EL (cell line): ENCODE data around the gene ZNF254.
A peak's percentile ranks its signal among the peaks of the same experiment; 100 is the strongest.
"Not testable (repeated sequence)": the region's sequence is repeated elsewhere in the genome, so short reads cannot be mapped to it uniquely, and the experiment has no call there.

Experiments
- DNase-seq: peaks from one replicate; pipeline ENCODE4 v3.0.0-alpha.2; 2016

The ZNF254 gene

DNA sequence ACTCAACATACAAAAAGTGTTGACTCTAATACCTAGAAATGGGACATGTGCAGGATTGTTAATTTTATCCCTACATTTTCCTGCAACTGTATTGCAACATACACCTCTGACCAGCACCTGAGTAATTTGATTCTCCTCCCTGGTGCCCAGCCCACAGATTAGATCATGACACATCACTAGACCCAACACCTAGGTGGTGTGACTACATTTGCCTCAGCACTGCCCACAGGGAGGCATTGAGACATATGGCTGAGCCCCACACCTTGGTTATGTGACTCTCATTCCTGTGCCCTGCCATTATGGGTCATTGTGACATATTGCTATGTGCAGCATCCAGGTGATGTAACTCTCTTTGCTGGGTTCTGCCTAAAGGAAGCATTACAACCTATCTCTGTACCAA lies 13.2 kb upstream of the ZNF254 start:
- DNase-seq: no peak

- DNase-seq: peak; percentile 55
Observed at GRCh38 chr19:24074720-24075454, 12.1 kb upstream of the ZNF254 start.

GRCh38 chr19:24075530-24075929 lies 11.5 kb upstream of the ZNF254 start:
- DNase-seq: not testable (repeated sequence)

GRCh38 chr19:24078680-24079079 lies 8.3 kb upstream of the ZNF254 start:
- no peak for DNase-seq

GRCh38 chr19:24081056-24081455 lies 5.9 kb upstream of the ZNF254 start:
- no peak for DNase-seq

- DNase-seq: peak; percentile 3
Observed at GRCh38 chr19:24098359-24098758, 11.4 kb downstream of the ZNF254 start.

GRCh38 chr19:24099829-24100228 lies 12.8 kb downstream of the ZNF254 start:
- no peak for DNase-seq

DNA sequence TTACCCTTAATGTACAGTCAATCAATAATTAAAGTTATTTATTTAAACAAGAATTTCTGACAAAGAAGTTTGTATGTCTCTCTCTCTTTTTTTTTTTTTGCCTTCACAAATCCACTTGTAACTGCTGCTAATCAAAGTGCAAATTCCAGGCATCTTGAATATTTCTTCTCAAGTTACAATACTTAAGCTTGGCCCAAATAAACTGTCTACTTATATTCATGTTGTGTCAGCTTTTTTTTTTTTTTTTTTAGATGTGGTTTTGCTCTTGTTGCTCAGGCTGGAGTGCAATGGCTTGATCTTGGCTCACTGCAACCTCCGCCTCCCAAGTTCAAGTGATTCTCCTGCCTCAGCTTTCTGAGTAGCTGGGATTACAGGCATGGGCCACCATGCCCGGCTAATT lies 13.6 kb downstream of the ZNF254 start:
- not testable (repeated sequence) for DNase-seq

- DNase-seq: no peak
Observed at GRCh38 chr19:24101459-24102115, 14.6 kb downstream of the ZNF254 start.

- DNase-seq: no peak
Observed at GRCh38 chr19:24127601-24128000, 40.6 kb downstream of the ZNF254 start.

- peak; percentile 45 for DNase-seq
Observed at GRCh38 chr19:24140099-24140498, 53.1 kb downstream of the ZNF254 start.

GRCh38 chr19:24140591-24140990 lies 53.6 kb downstream of the ZNF254 start:
- DNase-seq: no peak

- no peak for DNase-seq
Observed at GRCh38 chr19:24141612-24142011, 54.6 kb downstream of the ZNF254 start.

- no peak for DNase-seq
Observed at GRCh38 chr19:24142771-24143170, 55.8 kb downstream of the ZNF254 start.

- no peak for DNase-seq
Observed at GRCh38 chr19:24159707-24160106, 72.7 kb downstream of the ZNF254 start.

DNA sequence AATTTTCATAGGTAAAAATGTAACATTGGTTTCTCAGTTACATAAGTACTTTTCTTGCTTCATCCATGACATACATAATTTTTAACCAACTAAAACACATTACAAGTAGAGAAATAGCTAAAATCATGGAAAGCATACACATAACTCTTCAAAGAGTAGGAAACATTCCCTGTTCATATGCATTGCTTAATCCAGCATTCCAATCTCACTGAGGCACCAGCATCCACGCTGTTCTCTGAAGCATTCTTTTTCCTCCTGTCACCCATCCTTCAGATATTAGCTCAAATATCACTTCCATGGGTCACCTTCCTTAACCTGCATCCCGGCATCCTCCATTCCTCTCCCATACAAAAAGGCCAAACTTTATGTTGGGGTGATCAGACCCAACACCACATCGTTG lies 79.1 kb downstream of the ZNF254 start:
- DNase-seq: peak; percentile 35

DNA sequence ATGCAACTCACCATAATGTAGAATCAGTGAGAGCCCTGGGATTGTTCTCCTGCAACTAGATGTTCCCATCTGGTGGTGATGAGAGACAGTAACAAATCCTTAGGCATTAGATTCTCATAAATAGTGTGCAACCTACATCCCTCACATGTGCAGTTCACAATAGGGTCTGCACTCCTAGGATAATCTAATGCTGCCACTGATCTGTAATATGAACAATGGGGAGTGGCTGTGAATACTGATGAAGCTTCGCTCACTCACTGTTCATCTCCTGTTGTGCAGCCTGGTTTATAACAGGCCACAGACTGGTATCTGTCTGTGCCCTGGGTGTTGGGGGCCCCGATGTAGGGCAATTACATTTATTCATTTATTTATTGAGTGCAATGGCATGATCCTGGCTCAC lies 86.9 kb downstream of the ZNF254 start:
- DNase-seq: no peak

DNA sequence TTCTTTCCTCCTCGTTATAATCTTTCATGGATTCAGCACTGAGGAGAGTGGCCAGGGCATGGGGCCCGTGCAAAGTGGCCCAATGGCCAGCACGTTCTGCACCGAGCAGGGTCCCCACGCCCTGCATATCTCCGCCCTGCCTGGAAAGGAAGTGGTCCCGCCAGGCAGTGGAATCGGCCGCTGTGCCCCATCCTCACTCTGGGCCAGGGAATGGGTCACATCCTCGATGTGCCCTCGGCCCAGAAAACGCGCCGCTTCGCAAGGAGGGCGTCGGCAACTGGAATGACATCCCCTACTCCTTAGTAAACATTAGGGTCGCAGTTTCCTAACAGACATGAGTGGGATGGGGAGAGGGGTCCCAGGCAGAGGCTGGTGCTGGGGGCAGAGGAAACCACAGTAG lies 90.7 kb downstream of the ZNF254 start:
- DNase-seq: no peak

DNA sequence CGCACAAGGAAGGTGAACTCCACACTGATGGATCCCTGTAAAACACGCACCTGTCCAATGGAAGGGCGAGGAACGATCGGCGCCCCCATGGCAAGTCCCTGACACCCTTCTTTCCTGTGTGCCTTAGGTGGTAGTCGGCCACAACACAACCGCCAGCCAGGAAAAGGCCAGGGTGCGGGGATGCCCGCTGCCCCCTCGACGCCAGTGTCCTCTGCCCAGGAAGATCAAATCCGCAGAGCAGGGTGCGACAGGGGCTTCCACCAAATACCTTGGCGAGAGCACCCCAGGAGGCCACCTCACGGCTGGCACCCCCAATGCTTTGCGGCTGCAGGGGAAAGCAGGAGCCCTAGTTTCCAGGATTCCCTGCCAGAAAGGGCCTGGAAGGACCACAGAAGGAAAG lies 91.2 kb downstream of the ZNF254 start:
- no peak for DNase-seq
